Liver (tissue), 3 donors: ENCODE measurements around the gene CD101.

Source experiments
- ATF3 ChIP-seq: IDR thresholded peaks from 2 replicates; pipeline ENCODE4 v1.6.1; 2016; ENCODE audit warnings: antibody characterized with exemption
- EGR1 ChIP-seq, 2 donors: IDR thresholded peaks; 2 replicates each; pipeline ENCODE4 v1.6.1; 2016 to 2018; ENCODE audit warnings: antibody characterized with exemption in 2 of 2, low read depth in 2 of 2
- FOXA1 ChIP-seq: IDR thresholded peaks from 2 replicates; pipeline ENCODE4 v1.6.1; 2016; ENCODE audit warnings: antibody characterized with exemption
- FOXA2 ChIP-seq: IDR thresholded peaks from 2 replicates; pipeline ENCODE4 v1.6.1; 2016; ENCODE audit warnings: antibody characterized with exemption
- JUND ChIP-seq, 2 donors: IDR thresholded peaks; 2 replicates each; pipeline ENCODE4 v1.6.1; 2016; ENCODE audit warnings: antibody characterized with exemption in 2 of 2
- MAX ChIP-seq: IDR thresholded peaks from 2 replicates; pipeline ENCODE4 v1.6.1; 2016; ENCODE audit warnings: antibody characterized with exemption
- RAD21 ChIP-seq, 2 donors: IDR thresholded peaks; 2 replicates each; pipeline ENCODE4 v1.6.1; 2016; ENCODE audit warnings: antibody characterized with exemption in 2 of 2, mild to moderate bottlenecking in 2 of 2
- REST ChIP-seq: IDR thresholded peaks from 2 replicates; pipeline ENCODE4 v1.6.1; 2016; ENCODE audit warnings: antibody characterized with exemption, mild to moderate bottlenecking
- RXRA ChIP-seq, 2 donors: IDR thresholded peaks; 2 replicates each; pipeline ENCODE4 v1.6.1; 2017 to 2018; ENCODE audit warnings: antibody characterized with exemption in 2 of 2, mild to moderate bottlenecking in 1 of 2
- SP1 ChIP-seq: IDR thresholded peaks from 2 replicates; pipeline ENCODE4 v1.6.1; 2018; ENCODE audit warnings: antibody characterized with exemption, mild to moderate bottlenecking
- TAF1 ChIP-seq: conservative IDR thresholded peaks from 2 replicates; pipeline ENCODE4 v1.6.1; 2016; ENCODE audit warnings: antibody characterized with exemption, mild to moderate bottlenecking
- YY1 ChIP-seq: IDR thresholded peaks from 2 replicates; pipeline ENCODE4 v1.6.1; 2016; ENCODE audit warnings: antibody characterized with exemption, mild to moderate bottlenecking
- TF ChIP-seq, protein P1 (sequence below): fragments of 150-350 bp; IDR thresholded peaks from 2 replicates; pipeline ENCODE4 v1.5.1; 2017; ENCODE audit warnings: improper control_type of control experiment, low read depth, low read length; ENCODE audit not compliant: missing input control
- TF ChIP-seq, protein P2 (sequence below): IDR thresholded peaks from 2 replicates; pipeline ENCODE4 v1.6.1; 2016; ENCODE audit warnings: antibody characterized with exemption
- donor health status: healthy.
- donor health status: healthy.

GRCh38 chr1:117003223-117003875 lies 1.8 kb downstream of the CD101 start:
- TF ChIP-seq, protein P1, sequence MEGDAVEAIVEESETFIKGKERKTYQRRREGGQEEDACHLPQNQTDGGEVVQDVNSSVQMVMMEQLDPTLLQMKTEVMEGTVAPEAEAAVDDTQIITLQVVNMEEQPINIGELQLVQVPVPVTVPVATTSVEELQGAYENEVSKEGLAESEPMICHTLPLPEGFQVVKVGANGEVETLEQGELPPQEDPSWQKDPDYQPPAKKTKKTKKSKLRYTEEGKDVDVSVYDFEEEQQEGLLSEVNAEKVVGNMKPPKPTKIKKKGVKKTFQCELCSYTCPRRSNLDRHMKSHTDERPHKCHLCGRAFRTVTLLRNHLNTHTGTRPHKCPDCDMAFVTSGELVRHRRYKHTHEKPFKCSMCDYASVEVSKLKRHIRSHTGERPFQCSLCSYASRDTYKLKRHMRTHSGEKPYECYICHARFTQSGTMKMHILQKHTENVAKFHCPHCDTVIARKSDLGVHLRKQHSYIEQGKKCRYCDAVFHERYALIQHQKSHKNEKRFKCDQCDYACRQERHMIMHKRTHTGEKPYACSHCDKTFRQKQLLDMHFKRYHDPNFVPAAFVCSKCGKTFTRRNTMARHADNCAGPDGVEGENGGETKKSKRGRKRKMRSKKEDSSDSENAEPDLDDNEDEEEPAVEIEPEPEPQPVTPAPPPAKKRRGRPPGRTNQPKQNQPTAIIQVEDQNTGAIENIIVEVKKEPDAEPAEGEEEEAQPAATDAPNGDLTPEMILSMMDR: no peak
- TF ChIP-seq JUND (IDR thresholded peaks at IDR 0.05) (no peak), RAD21 (IDR thresholded peaks at IDR 0.05) (no peak), RXRA (IDR thresholded peaks at IDR 0.05) (no peak), EGR1 (IDR thresholded peaks at IDR 0.05; ENCODE audit: low read depth in 2 of 2) (no peak), TAF1 (no peak), MAX (no peak), FOXA2 (no peak), REST (no peak), SP1 (no peak), YY1 (no peak), FOXA1 (no peak), ATF3 (no peak)
- TF ChIP-seq, protein P2, sequence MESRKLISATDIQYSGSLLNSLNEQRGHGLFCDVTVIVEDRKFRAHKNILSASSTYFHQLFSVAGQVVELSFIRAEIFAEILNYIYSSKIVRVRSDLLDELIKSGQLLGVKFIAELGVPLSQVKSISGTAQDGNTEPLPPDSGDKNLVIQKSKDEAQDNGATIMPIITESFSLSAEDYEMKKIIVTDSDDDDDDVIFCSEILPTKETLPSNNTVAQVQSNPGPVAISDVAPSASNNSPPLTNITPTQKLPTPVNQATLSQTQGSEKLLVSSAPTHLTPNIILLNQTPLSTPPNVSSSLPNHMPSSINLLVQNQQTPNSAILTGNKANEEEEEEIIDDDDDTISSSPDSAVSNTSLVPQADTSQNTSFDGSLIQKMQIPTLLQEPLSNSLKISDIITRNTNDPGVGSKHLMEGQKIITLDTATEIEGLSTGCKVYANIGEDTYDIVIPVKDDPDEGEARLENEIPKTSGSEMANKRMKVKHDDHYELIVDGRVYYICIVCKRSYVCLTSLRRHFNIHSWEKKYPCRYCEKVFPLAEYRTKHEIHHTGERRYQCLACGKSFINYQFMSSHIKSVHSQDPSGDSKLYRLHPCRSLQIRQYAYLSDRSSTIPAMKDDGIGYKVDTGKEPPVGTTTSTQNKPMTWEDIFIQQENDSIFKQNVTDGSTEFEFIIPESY: no peak
